ENCODE data around the gene GOLGA1.

DNA sequence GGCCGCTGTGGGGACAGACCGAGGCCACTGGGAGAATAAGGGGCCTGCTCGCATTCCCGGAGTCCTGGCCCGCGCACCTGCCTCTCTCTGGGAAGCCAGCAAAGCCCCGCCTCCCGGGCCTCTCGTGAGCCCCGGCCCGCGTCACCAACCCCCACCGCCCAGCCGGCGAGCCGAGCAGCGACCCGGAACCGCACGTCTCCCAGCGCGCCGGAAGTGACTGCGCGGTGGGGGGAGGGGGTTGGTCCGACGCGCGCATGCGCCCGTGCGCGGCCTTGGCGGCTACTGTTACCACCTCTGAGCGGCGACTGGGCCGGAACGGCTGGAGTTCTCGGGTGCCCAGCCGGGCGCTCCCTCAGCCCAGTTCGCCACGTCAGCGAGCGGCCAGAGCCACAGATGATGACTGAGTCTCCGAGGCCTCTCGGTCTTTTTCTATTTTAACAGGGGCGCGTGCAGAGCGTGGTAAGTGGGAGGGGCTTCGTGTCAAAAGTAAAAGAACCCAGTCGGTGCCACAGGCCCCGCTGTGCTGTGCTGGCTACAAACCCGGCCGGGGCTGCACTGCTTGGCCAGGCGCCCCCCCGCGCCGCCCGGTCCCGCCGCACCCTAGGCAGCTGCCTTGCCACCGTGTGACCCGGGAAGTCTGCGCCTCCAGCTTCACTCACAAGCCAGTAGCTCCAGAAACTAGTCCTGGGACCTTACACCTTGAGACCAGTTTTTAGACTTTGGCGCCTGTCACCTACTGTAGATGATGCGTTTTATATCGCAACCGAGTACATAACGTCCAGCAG lies at the start of gene GOLGA1:
- TF ChIP-seq SMC3 (IDR thresholded peaks at IDR 0.05; ENCODE audit: low read depth, low read length): 0 out of 2 replicates have a peak, but pooled peaks have one; percentile 1
- TF ChIP-seq, protein P1, sequence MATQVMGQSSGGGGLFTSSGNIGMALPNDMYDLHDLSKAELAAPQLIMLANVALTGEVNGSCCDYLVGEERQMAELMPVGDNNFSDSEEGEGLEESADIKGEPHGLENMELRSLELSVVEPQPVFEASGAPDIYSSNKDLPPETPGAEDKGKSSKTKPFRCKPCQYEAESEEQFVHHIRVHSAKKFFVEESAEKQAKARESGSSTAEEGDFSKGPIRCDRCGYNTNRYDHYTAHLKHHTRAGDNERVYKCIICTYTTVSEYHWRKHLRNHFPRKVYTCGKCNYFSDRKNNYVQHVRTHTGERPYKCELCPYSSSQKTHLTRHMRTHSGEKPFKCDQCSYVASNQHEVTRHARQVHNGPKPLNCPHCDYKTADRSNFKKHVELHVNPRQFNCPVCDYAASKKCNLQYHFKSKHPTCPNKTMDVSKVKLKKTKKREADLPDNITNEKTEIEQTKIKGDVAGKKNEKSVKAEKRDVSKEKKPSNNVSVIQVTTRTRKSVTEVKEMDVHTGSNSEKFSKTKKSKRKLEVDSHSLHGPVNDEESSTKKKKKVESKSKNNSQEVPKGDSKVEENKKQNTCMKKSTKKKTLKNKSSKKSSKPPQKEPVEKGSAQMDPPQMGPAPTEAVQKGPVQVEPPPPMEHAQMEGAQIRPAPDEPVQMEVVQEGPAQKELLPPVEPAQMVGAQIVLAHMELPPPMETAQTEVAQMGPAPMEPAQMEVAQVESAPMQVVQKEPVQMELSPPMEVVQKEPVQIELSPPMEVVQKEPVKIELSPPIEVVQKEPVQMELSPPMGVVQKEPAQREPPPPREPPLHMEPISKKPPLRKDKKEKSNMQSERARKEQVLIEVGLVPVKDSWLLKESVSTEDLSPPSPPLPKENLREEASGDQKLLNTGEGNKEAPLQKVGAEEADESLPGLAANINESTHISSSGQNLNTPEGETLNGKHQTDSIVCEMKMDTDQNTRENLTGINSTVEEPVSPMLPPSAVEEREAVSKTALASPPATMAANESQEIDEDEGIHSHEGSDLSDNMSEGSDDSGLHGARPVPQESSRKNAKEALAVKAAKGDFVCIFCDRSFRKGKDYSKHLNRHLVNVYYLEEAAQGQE (IDR thresholded peaks at IDR 0.05; ENCODE audit: low read depth, low read length): peak; percentile 15; the same call in 1 of the 2 replicates
- TF ChIP-seq POLR2AphosphoS5 (IDR thresholded peaks at IDR 0.05; ENCODE audit: low read depth, low read length): peak; percentile 93
- TF ChIP-seq, protein P2, sequence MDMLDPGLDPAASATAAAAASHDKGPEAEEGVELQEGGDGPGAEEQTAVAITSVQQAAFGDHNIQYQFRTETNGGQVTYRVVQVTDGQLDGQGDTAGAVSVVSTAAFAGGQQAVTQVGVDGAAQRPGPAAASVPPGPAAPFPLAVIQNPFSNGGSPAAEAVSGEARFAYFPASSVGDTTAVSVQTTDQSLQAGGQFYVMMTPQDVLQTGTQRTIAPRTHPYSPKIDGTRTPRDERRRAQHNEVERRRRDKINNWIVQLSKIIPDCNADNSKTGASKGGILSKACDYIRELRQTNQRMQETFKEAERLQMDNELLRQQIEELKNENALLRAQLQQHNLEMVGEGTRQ (IDR thresholded peaks at IDR 0.05; ENCODE audit: borderline replicate concordance, low read depth, low read length): no peak
- TF ChIP-seq CTCF (IDR thresholded peaks at IDR 0.05): no peak
- peak; percentile 62; the same call in 1 of the 2 replicates for TF ChIP-seq FOXM1 (IDR thresholded peaks at IDR 0.05; ENCODE audit: low read depth)
- TF ChIP-seq SIN3A (IDR thresholded peaks at IDR 0.05; ENCODE audit: borderline replicate concordance, low read depth, low read length): 0 out of 2 replicates have a peak, but pooled peaks have one; percentile 33
- TF ChIP-seq EZH2phosphoT487 (IDR thresholded peaks at IDR 0.05; ENCODE audit: borderline replicate concordance, low read depth): no peak
- TF ChIP-seq TEAD4 (IDR thresholded peaks at IDR 0.05; ENCODE audit: borderline replicate concordance, insufficient read depth): no peak
- TF ChIP-seq YY1 (IDR thresholded peaks at IDR 0.05; ENCODE audit: low read depth): no peak
